CD4-positive, CD25-positive, alpha-beta regulatory T cell (primary cell): ENCODE measurements around the gene NAA20. TPM values are rescaled to one million over a fixed set of nuclear protein-coding genes. Genes with fewer than 3 reads are reported as not detected.

Experiments used
- ATAC-seq, 2 donors: fragments of 150-1000 bp; cut with Tn5 transposase; one replicate each; pipeline ENCODE4 v1.10.0; 2021; ENCODE audit warnings: low read depth in 2 of 2, moderate number of reproducible peaks in 2 of 2, moderate library complexity in 1 of 2
- DNase-seq, 3 donors: peaks; one replicate each; pipeline versions ENCODE4 v3.0.0 to v3.0.0-alpha.2; 2012 to 2022; ENCODE audit warnings: mixed read lengths in 1 of 3
- H3K27ac ChIP-seq: one replicate; pipeline ENCODE4 v1.7.0; 2013; ENCODE audit warnings: mild to moderate bottlenecking, low read length; ENCODE audit not compliant: insufficient read depth, poor library complexity, severe bottlenecking
- H3K27me3 ChIP-seq: one replicate; pipeline ENCODE4 v1.7.0; 2013; ENCODE audit warnings: low read length; ENCODE audit not compliant: control insufficient read depth, insufficient read depth
- H3K36me3 ChIP-seq: one replicate; pipeline ENCODE4 v1.7.0; 2013; ENCODE audit warnings: mild to moderate bottlenecking, low read length, moderate library complexity; ENCODE audit not compliant: control insufficient read depth, insufficient read depth
- H3K4me1 ChIP-seq: 2 replicates; pipeline ENCODE4 v1.7.0; 2013; ENCODE audit warnings: mild to moderate bottlenecking, low read length; ENCODE audit not compliant: insufficient read depth, control insufficient read depth, poor library complexity, severe bottlenecking
- H3K4me3 ChIP-seq: one replicate; pipeline ENCODE4 v1.7.0; 2013; ENCODE audit warnings: low read depth, mild to moderate bottlenecking, low read length, moderate library complexity
- H3K9me3 ChIP-seq, 2 experiments: 1 replicate in 1 of 2; 2 replicates in 1 of 2; pipeline ENCODE4 v1.7.0; 2013; ENCODE audit warnings: low read length in 2 of 2, mild to moderate bottlenecking in 1 of 2, moderate library complexity in 1 of 2; ENCODE audit not compliant: control insufficient read depth in 2 of 2
- H3K27ac Mint-ChIP-seq, 3 donors: one replicate each; pipeline ENCODE4 v1.8.0; 2020 to 2022; ENCODE audit warnings: mild to moderate bottlenecking in 3 of 3, mixed read lengths in 3 of 3, moderate library complexity in 2 of 3
- H3K27me3 Mint-ChIP-seq: one replicate; pipeline ENCODE4 v1.8.0; 2022; ENCODE audit warnings: mild to moderate bottlenecking, mixed read lengths
- H3K36me3 Mint-ChIP-seq: one replicate; pipeline ENCODE4 v1.8.0; 2020; ENCODE audit warnings: mixed read lengths
- H3K4me1 Mint-ChIP-seq, 4 donors: one replicate each; pipeline ENCODE4 v1.8.0; 2020 to 2022; ENCODE audit warnings: mixed read lengths in 4 of 4, mild to moderate bottlenecking in 1 of 4
- H3K4me3 Mint-ChIP-seq, 4 donors: one replicate each; pipeline ENCODE4 v1.8.0; 2020 to 2022; ENCODE audit warnings: mild to moderate bottlenecking in 4 of 4, mixed read lengths in 4 of 4, moderate library complexity in 3 of 4
- H3K9me3 Mint-ChIP-seq, 7 donors: one replicate each; pipeline ENCODE4 v1.8.0; 2020 to 2022; ENCODE audit warnings: mixed read lengths in 7 of 7, mild to moderate bottlenecking in 3 of 7, moderate library complexity in 2 of 7
- polyA plus RNA-seq, 4 donors: library from polyadenylated mRNA; unstranded; fragments of 300-500 nt; fragmentation: Illumina TruSeq; gene quantifications; one replicate each; pipeline ENCODE4 v1.2.3, GENCODE V29; 2021
- total RNA-seq: library from RNA; stranded (reverse); gene quantifications from one replicate; pipeline ENCODE4 v1.2.3, GENCODE V29; 2022

NAA20 gene
- total and polyA plus RNA-seq, 5 donors from 2014 or later = 19.6 to 77.4 (median 69.9) TPM

DNA sequence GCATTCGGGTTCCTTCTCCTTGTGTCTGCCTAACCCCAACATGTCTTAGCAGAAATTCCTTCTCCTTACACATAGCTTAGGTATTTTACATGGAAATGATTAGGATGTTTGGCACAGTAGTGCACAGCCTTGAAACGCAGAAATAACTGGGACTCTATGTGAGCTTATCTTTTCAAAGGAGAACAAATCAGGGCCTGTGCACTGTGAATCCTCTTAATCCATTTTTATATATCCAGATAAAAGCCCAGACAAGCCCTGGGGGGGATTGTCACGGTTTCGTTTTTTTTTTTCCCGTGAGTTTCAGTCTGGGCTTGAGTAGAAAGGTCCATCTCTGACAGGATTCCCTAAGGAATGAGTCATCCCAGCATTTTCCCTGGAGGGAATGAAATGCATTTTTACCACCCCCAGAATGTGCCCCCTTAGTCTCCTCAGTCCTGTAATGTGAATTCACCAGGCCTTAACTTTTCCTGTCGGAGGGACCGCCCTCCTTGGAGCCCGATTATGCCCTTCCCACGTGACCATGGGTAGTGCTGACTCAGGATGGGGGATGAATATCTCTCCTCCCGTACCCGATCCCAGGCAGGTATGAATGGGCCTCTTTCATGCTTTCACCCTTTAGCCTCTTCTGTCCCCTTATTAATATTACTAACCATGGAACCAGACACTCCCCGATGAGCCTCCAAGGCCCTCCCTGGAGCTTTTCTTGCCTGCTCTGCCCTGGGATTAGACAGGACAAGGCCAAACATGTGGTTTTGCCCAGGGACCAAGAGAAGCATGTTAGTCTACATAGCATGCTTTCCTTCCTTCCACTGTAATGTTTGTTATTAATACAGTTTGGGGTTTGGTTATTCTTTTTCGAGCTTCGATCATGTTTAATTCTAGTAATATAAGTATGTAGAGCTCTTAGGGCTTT is 23.9 kb upstream of the NAA20 start:
- Mint-ChIP-seq H3K36me3 (no peaks in the 10 kb centered on the region), H3K4me3 (no peak overlapping the region), H3K9me3 (no peaks in the 10 kb centered on the region), H3K4me1 (peaks cover 0 to 5% (median under 1%) of the 10 kb centered on the region in 4 donors), H3K27me3 (peaks cover 14% of the 10 kb centered on the region), H3K27ac (no peak overlapping the region)
- no peaks in the 10 kb centered on the region for H3K9me3 ChIP-seq
- H3K27me3 ChIP-seq = no peaks in the 10 kb centered on the region
- H3K27ac ChIP-seq = no peak overlapping the region
- no peaks in the 10 kb centered on the region for H3K36me3 ChIP-seq
- DNase-seq (no peak), ATAC-seq (no peak)
- no peak overlapping the region for H3K4me3 ChIP-seq
- no peaks in the 10 kb centered on the region for H3K4me1 ChIP-seq

DNA sequence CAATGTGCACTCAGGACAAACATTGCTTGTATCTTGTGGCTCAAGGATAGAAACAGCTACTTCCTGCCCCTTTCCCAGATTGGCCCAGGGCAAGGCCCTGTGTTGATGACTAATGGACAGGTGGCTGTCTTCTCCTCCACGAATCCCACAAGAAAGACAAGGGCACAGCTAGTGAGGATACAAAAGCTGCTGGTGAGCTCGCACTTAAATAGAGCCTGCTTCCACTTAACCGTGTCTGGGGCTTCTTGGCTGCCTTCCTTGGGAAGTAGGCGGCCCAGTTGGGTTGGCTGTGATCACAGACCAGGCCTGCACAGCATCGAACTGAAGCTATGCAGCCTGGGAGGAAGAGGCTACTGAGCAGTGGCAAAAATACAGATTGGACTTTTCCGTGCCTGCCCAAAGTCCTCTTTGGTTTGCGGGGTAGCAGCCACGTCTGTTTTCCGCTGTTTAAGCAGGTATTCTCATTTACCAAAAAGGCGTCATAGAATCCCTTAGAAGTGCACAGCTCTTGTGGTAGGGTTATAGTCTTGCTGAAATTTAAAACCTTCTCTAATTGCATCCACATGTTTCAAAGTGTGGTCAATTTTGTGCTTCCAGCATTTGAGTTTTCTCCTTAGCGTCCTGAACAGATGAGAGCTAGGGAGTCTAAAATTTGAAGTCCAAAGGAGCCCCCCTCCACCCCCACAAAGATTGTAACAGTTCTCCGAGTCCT is 23.0 kb upstream of the NAA20 start:
- DNase-seq = no peak
- peaks cover 14% of the 10 kb centered on the region for H3K27me3 Mint-ChIP-seq
- no peaks in the 10 kb centered on the region for H3K36me3 Mint-ChIP-seq
- H3K27ac Mint-ChIP-seq = no peak overlapping the region
- H3K4me1 Mint-ChIP-seq = peaks cover 0 to 5% (median under 1%) of the 10 kb centered on the region in 4 donors
- Histone ChIP-seq H3K9me3 (no peaks in the 10 kb centered on the region), H3K4me1 (no peaks in the 10 kb centered on the region), H3K4me3 (no peak overlapping the region), H3K27me3 (no peaks in the 10 kb centered on the region), H3K27ac (no peak overlapping the region), H3K36me3 (no peaks in the 10 kb centered on the region)
- H3K4me3 Mint-ChIP-seq = no peak overlapping the region
- ATAC-seq = no peak
- no peaks in the 10 kb centered on the region for H3K9me3 Mint-ChIP-seq

DNA sequence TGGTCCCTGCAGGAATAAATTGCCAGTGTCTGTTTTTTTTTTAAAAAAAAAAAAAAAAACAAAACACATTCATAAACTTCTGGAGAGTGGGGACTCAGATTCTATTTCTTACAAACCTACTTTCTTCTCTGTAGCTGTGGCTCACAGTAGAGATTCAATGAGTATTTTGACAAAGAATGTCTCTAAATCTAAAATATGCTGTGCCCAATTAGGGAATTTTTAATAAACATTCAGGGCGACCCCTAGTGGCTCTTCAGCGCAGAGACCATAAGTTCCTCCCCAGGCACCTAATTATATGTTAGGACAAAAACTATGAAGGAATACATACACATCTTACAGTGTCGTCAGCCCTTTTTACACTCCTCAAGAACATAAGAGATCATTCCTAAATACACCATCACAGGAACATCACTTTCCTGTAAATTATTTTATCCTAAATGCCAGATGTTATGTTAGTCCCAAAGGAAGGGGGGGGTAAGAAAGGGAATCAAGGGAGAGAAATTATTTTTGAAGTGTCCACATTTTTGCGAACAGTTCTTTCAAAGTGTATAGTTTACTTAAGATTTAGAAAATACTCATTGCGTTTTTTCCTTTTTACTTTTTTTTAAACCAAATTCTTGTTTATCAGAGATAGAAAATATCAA is 21.8 kb upstream of the NAA20 start:
- Mint-ChIP-seq H3K36me3 (no peaks in the 10 kb centered on the region), H3K4me3 (no peak overlapping the region), H3K4me1 (peaks cover 0 to 5% (median under 1%) of the 10 kb centered on the region in 4 donors), H3K27ac (no peak overlapping the region), H3K27me3 (peaks cover 10% of the 10 kb centered on the region), H3K9me3 (no peaks in the 10 kb centered on the region)
- peak; percentile 13 to 50 (median 34) for DNase-seq
- H3K4me3 ChIP-seq = no peak overlapping the region
- no peaks in the 10 kb centered on the region for H3K27me3 ChIP-seq
- no peaks in the 10 kb centered on the region for H3K36me3 ChIP-seq
- H3K27ac ChIP-seq = no peak overlapping the region
- ATAC-seq = peak in 1 of 2 donors; percentile 46
- H3K9me3 ChIP-seq = no peaks in the 10 kb centered on the region
- H3K4me1 ChIP-seq = no peaks in the 10 kb centered on the region

DNA sequence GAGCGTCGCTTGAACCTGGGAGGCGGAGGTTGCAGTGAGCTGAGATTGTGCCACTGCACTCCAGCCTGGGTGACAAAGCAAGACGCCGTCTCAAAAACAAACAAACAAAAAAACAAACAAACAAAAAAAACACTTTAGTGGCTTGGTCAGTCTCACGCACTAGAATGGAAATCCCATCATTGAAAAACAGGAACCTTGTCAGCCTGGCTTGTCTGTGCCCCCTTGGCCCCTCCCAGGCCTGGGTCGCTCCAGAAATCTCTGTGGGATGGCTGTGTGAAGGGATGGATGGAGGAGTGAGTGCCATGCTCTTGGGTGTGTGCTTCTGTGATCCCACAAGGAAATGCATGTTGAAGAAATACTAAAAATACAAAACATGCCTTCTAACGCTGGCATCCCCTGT is 20.9 kb upstream of the NAA20 start:
- Histone ChIP-seq H3K4me3 (no peak overlapping the region), H3K27ac (no peak overlapping the region), H3K36me3 (no peaks in the 10 kb centered on the region), H3K27me3 (no peaks in the 10 kb centered on the region), H3K9me3 (no peaks in the 10 kb centered on the region), H3K4me1 (no peaks in the 10 kb centered on the region)
- H3K27ac Mint-ChIP-seq = no peak overlapping the region
- H3K36me3 Mint-ChIP-seq = no peaks in the 10 kb centered on the region
- peaks cover 19% of the 10 kb centered on the region for H3K27me3 Mint-ChIP-seq
- H3K4me3 Mint-ChIP-seq = no peak overlapping the region
- DNase-seq (no peak), ATAC-seq (no peak)
- H3K4me1 Mint-ChIP-seq = peaks cover 0 to 5% (median under 1%) of the 10 kb centered on the region in 4 donors
- no peaks in the 10 kb centered on the region for H3K9me3 Mint-ChIP-seq

DNA sequence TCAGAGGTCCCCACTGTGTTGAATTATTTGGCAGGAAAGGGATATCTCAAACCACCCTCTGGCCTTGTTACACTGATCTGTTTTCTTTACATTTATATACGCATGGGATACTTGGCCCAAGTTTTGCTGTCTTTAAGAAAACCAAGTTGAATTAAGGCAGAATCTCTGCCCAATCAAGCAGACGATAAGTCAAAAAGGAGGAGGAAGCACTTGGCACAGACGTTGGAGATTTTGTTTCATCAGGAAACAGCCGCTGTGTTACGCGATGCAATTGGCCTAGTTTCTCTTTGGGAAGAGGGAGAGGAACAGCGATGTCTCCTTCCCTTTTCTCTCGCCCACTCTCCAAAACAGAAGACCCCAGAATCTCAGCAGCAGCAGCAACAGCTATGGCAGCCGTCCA is 20.2 kb upstream of the NAA20 start:
- DNase-seq (no peak), ATAC-seq (no peak)
- Histone ChIP-seq H3K27ac (no peak overlapping the region), H3K4me1 (no peaks in the 10 kb centered on the region), H3K9me3 (no peaks in the 10 kb centered on the region), H3K36me3 (no peaks in the 10 kb centered on the region), H3K27me3 (peaks cover 3% of the 10 kb centered on the region), H3K4me3 (no peak overlapping the region)
- peaks cover 0 to 5% (median under 1%) of the 10 kb centered on the region in 4 donors for H3K4me1 Mint-ChIP-seq
- H3K9me3 Mint-ChIP-seq = no peaks in the 10 kb centered on the region
- no peak overlapping the region for H3K4me3 Mint-ChIP-seq
- no peaks in the 10 kb centered on the region for H3K36me3 Mint-ChIP-seq
- no peak overlapping the region for H3K27ac Mint-ChIP-seq
- H3K27me3 Mint-ChIP-seq = peaks cover 15% of the 10 kb centered on the region

DNA sequence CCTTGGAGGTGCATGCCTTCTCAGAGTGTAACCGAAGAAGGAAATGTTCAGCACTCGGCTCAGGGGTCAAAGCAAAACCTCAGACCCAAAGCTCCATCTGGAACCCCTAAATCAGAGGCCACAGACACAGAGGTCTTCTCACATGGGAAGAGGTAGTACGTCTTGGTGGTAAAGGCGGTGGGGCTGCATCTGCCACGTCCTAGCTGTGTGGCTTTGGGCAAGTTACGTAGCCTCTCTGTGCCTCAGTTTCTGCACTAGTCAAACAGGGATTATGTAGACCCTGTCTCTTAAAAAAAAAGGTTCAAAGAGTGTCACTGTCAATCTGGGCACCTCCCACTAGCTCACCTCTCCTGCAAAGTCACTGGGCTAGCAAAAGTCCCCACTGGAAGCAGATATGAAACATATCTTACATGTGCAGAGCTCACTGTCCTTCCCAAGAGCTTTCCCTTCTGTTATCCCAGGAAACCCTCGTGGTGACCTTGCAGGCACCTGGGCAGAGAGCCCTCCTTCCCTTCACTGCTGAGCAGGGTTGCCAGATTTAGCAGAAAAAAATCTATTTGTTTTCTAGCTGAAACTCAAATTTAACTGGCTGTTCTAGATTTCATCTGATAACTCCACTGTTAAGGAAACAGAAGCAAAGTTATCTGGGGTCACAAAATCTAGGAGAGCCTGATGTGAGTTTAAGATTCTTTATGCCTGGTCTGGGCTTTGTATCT is 18.0 kb upstream of the NAA20 start:
- H3K9me3 ChIP-seq = no peaks in the 10 kb centered on the region
- no peaks in the 10 kb centered on the region for H3K4me1 ChIP-seq
- H3K27me3 ChIP-seq = peaks cover 8% of the 10 kb centered on the region
- H3K4me3 Mint-ChIP-seq = no peak overlapping the region
- no peak overlapping the region for H3K27ac Mint-ChIP-seq
- H3K27me3 Mint-ChIP-seq = peaks cover 33% of the 10 kb centered on the region
- DNase-seq (no peak), ATAC-seq (no peak)
- no peak overlapping the region for H3K27ac ChIP-seq
- H3K36me3 ChIP-seq = no peaks in the 10 kb centered on the region
- no peaks in the 10 kb centered on the region for H3K36me3 Mint-ChIP-seq
- peaks cover 5 to 11% (median 10%) of the 10 kb centered on the region in 4 donors for H3K4me1 Mint-ChIP-seq
- H3K9me3 Mint-ChIP-seq = no peaks in the 10 kb centered on the region
- no peak overlapping the region for H3K4me3 ChIP-seq

DNA sequence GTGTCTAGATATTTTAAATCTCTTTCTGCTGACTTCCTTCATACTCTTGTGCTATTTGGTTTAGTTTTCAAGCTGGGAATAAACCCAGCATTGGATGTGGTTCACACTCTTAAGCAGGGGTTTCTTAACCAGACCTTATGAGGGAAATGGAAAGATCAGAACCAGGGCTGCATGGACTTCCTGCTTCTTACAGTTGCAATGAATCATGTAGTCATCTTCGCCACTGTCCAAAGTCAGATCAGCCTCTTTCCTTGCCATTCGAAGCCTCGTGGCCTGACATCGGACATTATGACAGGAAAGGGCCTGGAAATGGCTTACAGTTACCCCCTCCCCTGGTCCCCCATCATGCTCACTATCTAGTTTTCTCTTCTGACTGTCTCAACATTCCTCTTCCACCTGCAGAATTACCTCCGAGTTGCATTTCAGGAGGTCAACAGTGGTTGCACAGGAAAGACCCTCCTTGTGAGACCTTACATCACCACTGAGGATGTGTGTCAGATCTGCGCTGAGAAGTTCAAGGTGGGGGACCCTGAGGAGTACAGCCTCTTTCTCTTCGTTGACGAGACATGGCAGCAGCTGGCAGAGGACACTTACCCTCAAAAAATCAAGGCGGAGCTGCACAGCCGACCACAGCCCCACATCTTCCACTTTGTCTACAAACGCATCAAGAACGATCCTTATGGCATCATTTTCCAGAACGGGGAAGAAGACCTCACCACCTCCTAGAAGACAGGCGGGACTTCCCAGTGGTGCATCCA is 16.8 kb upstream of the NAA20 start:
- Mint-ChIP-seq H3K27ac (no peak overlapping the region), H3K9me3 (no peaks in the 10 kb centered on the region), H3K4me1 (peaks cover 2 to 11% (median 9%) of the 10 kb centered on the region in 4 donors), H3K4me3 (no peak overlapping the region), H3K36me3 (no peaks in the 10 kb centered on the region), H3K27me3 (peaks cover 34% of the 10 kb centered on the region)
- Histone ChIP-seq H3K27me3 (peaks cover 8% of the 10 kb centered on the region), H3K4me1 (no peaks in the 10 kb centered on the region), H3K36me3 (no peaks in the 10 kb centered on the region), H3K9me3 (no peaks in the 10 kb centered on the region), H3K27ac (no peak overlapping the region), H3K4me3 (no peak overlapping the region)
- ATAC-seq = no peak
- no peak for DNase-seq
